HG03378 (cell line): Measurements from ENCODE around the gene UNC5A.

Experiments used
- ATAC-seq: cut with Tn5 transposase; IDR thresholded peaks from one replicate; pipeline ENCODE4 v1.9.1; 2021; ENCODE audit warnings: mild to moderate bottlenecking, moderate library complexity; ENCODE audit not compliant: unreplicated experiment

Gene UNC5A

GRCh38 chr5:176810081-176810597, at the start of gene UNC5A:
TSS of gene UNC5A (plus strand) at chr5:176810559. CDS start at chr5:176810751, 192 bp downstream.
- no peak for ATAC-seq

- ATAC-seq: no peak
These were observed 48.6 kb upstream of the UNC5A start for GRCh38 chr5:176761755-176762154.

DNA sequence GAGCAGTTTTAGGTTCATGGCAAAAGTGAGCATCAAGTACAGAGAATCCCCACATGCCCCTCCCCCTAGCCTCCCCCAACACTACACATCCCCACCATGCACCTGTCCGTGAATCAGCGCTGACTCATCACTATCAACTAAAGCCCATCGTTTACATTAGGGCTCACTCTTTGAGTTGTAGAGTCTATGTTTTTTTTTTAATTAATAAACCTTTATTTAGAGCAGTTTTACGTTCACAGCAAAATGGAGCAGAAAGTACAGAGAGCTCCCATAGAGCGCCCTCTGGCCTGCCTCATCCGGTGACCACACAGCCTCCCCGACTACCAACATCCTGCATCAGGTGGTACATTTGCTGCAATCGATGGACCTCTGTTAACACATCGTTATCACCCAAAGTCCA, 47.9 kb upstream of the UNC5A start:
- ATAC-seq: no peak

DNA sequence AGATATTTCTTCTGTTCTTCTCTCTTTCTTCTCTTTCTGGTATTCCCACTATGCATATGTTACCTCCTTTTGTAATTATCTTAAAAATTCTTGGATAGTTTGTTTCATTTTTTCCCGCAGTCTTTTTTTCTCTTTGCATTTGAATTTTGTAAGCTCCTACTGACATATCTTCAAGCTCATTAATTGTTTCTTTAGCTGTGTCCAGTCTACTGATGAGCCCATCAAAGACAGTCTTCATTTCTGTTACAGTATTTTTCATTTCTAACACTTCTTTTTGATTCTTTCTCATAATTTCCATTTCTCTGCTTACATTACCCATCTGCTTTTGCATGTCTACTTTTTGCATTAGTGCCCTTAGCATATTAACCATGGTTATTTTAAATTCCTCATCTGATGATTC, 44.7 kb upstream of the UNC5A start:
- ATAC-seq: no peak

- ATAC-seq: no peak
These were observed 42.0 kb upstream of the UNC5A start for GRCh38 chr5:176768174-176768970.

DNA sequence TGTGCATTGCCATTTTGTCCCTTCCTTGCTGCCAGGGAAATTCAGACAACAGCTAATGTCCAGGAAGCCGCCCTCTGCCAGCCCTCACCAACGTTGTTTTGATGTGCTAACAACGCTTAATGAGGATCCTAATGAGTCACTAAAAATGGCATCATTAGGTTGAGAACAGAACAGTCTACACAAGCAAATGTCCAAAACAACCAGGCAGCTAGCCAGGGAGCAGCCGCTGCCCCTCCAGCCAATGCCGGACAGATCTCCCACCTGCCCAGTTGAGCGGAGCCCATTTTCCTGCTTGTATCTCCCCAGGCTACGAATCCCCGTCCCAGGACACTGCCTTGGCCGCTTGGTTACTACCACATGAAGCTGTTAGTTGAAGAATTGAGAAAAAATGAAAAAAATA, 40.4 kb upstream of the UNC5A start:
- ATAC-seq: no peak

GRCh38 chr5:176770431-176770830, 39.9 kb upstream of the UNC5A start:
- ATAC-seq: no peak

GRCh38 chr5:176771102-176771845, 39.1 kb upstream of the UNC5A start:
- ATAC-seq: no peak

- no peak for ATAC-seq
These were observed 37.8 kb upstream of the UNC5A start for GRCh38 chr5:176772271-176773210.

DNA sequence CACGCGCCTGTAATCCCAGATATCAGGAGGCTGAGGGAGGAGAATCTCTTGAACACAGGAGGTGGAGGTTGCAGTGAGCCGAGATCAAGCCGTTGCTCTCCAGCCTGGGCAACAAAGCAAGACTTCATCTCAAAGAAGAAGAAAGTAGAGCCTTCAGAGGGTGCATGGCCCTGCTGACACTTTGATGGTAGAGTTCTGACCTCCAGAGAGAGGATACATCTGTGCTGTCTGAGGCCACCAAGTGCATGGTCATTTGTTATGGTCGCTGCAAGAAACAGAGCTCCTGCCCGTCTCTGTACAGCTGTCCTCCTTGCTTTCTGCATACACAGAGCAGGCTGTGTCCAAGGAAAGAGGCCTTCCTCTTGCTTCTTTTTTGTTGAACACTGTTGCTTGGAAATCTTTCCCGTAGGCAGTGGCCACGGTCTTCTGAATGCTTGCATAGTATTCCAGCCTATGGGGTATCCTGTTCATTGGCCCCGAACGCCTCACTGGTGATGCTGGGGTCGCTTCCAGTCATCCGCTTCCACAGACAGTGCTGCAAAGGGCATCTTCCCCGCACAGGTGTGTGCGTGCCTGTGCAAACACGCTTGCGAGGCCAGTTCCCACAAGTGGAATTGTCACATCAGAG, 36.8 kb upstream of the UNC5A start:
- no peak for ATAC-seq

GRCh38 chr5:176774216-176775171, 35.9 kb upstream of the UNC5A start:
- ATAC-seq: no peak

DNA sequence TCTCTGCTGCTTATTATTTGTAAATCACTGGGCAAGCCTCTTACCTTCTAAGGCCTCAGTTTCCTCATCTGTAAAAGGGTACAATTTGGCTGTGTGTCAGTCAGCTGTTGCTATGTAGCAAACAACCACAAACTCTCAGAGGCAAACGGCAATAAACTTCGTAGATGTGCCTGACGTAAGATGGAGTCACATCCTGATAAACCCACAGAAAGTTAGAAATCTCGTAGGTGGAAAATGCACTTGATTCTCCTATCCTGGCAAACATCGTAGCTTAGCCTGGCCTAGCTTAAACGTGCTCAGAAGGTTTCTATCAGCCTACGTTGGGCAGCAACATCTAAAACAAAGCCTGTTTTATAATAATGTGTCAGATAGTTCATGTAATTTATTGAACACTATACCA, 35.0 kb upstream of the UNC5A start:
- no peak for ATAC-seq

- no peak for ATAC-seq
These were observed 34.1 kb upstream of the UNC5A start for GRCh38 chr5:176776141-176776865.

GRCh38 chr5:176776916-176777315, 33.4 kb upstream of the UNC5A start:
- no peak for ATAC-seq

GRCh38 chr5:176778921-176779465, 31.4 kb upstream of the UNC5A start:
- ATAC-seq: no peak

DNA sequence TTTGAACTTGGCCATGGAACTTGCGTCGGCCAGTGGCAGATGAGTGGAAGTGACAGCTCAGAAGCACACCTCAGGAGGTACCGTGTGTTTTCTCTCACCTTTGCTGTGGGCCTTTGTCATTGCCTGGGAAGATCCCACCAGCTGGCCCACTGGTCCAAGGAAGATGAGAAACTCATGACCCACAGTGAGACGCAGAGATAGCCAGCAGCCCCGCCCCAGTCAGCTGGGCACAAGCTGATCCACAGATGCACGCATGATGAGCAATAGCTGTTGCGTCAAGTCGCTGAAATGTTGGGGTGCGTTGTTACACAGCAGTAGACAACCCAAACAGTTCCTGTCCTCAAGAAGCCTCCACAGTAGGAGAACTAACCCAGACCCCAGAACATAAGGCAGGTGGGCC, 30.8 kb upstream of the UNC5A start:
- no peak for ATAC-seq

DNA sequence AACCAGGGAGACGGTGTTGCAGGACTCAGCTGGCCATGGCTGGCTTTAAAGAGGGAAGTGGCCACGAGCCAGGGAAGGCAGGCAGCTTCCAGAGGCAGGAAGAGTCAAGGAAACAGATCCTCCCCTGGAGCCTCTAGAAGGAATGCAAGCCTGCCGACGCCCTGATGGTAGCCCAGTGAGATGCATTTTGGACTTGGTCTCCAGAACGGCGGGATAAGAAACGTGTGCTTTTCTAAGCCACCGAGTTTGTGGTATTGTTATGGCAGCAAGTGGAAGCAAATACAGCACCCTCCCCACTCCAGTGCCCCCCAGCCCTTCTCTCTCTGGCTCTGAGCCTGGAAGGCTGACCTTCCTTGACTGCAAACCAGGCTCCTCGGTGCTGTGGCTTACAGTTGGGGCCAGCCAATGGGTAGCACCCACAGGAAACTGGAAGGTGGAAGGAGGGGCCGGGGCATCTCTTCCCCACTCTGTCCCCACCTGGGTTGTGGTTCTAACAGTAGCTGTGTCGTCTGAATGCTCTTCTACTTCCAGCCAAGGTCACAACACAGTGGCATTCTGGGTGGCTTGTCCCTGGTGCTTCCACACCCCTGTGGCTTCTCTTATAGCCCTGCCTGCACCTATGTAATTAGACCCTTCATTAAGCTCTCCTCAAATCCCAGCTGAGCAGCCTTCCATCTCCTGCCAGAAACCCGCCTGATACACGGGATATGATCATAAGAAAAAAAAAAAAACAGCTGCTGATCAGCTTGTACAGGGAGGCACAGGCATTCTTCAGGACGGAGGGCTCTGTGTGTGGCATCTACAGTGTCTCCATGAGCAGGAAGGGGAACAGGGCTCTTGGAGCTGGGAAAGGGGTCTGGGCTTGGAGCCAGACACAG, 29.9 kb upstream of the UNC5A start:
- ATAC-seq: no peak

DNA sequence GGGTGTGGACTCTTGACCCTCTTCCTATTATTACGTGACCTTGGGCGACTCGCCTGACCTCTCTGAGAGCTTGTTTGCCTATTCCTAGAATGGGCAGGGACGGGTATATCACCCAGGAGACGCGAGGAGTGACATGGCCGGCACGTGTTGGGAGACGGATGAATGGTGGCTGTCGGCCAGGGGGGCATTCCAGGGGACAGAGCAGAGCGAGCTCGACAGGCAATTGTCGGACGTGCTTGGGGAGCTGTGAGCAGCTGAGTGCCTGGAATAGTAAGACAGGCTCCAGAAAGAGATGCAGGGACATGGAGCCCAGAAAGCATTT, 29.3 kb upstream of the UNC5A start:
- no peak for ATAC-seq
